Measurements from ENCODE around the gene SBNO2. TPM values are rescaled to one million over a fixed set of nuclear protein-coding genes. Genes with fewer than 3 reads are reported as not detected.

The SBNO2 gene
- total RNA-seq, 1 donor from 2014 or later: 125 TPM

- Histone ChIP-seq H3K4me1 (no peaks in the 10 kb centered on the region), H3K27ac (no peak overlapping the region), H3K27me3 (no peaks in the 10 kb centered on the region), H3K9me3 (no peaks in the 10 kb centered on the region), H3K36me3 (peaks cover 26% of the 10 kb centered on the region), H3K4me3 (no peak overlapping the region)
- ATAC-seq: peak; percentile 60
- DNase-seq: no peak
- TF ChIP-seq CTCF (IDR thresholded peaks at IDR 0.05): no peak
- intact Hi-C loops (cut with DNase I): no loop called here
These were observed 32.1 kb downstream of the SBNO2 start for GRCh38 chr19:1141944-1142343.

GRCh38 chr19:1140272-1141027 lies 33.6 kb downstream of the SBNO2 start:
- H3K9me3 ChIP-seq: no peaks in the 10 kb centered on the region
- no peak for DNase-seq
- peaks cover 6% of the 10 kb centered on the region for H3K4me1 ChIP-seq
- no peaks in the 10 kb centered on the region for H3K27me3 ChIP-seq
- H3K4me3 ChIP-seq: no peak overlapping the region
- TF ChIP-seq CTCF (IDR thresholded peaks at IDR 0.05): no peak
- intact Hi-C loops (cut with DNase I): no loop called here
- no peak for ATAC-seq
- peaks cover 22% of the 10 kb centered on the region for H3K36me3 ChIP-seq
- no peak overlapping the region for H3K27ac ChIP-seq

- Histone ChIP-seq H3K4me1 (peaks cover 6% of the 10 kb centered on the region), H3K9me3 (no peaks in the 10 kb centered on the region), H3K36me3 (peaks cover 21% of the 10 kb centered on the region), H3K27ac (no peak overlapping the region), H3K4me3 (no peak overlapping the region), H3K27me3 (no peaks in the 10 kb centered on the region)
- no peak for TF ChIP-seq CTCF (IDR thresholded peaks at IDR 0.05)
- intact Hi-C loops (cut with DNase I): no loop called here
- DNase-seq: no peak
- ATAC-seq: no peak
These were observed 34.9 kb downstream of the SBNO2 start for GRCh38 chr19:1139126-1139525.

GRCh38 chr19:1138121-1138520 lies 35.9 kb downstream of the SBNO2 start:
- DNase-seq (no peak), ATAC-seq (no peak)
- Histone ChIP-seq H3K9me3 (no peaks in the 10 kb centered on the region), H3K4me1 (peaks cover 15% of the 10 kb centered on the region), H3K27ac (no peak overlapping the region), H3K36me3 (peaks cover 11% of the 10 kb centered on the region), H3K27me3 (no peaks in the 10 kb centered on the region), H3K4me3 (no peak overlapping the region)
- no peak for TF ChIP-seq CTCF (IDR thresholded peaks at IDR 0.05)
- intact Hi-C loops (cut with DNase I): no loop called here

GRCh38 chr19:1136621-1137317 lies 37.3 kb downstream of the SBNO2 start:
- Histone ChIP-seq H3K27me3 (no peaks in the 10 kb centered on the region), H3K4me3 (no peak overlapping the region), H3K4me1 (peaks cover 26% of the 10 kb centered on the region), H3K36me3 (peaks cover 7% of the 10 kb centered on the region), H3K9me3 (no peaks in the 10 kb centered on the region), H3K27ac (peak overlapping the region; percentile 53)
- intact Hi-C loops (cut with DNase I): no loop called here
- no peak for ATAC-seq
- DNase-seq: no peak
- TF ChIP-seq CTCF (IDR thresholded peaks at IDR 0.05): no peak
